Measurements from ENCODE around the gene TEX36.
"Not testable (repeated sequence)": the region's sequence is repeated elsewhere in the genome, so short reads cannot be mapped to it uniquely, and the experiment has no call there.

The TEX36 gene

GRCh38 chr10:125683063-125683462 lies at the start of gene TEX36:
TSS of gene TEX36 (minus strand) at chr10:125683163. CDS start at chr10:125682989, 174 bp downstream.
- Histone ChIP-seq H3K9me3 (peaks cover 10% of the 10 kb centered on the region), H3K4me1 (peaks cover 21% of the 10 kb centered on the region), H3K4me3 (no peak within 1 kb of the TSS), H4K20me1 (no peaks in the 10 kb centered on the region), H3K4me2 (peak within 1 kb of the TSS; percentile 52; the same call in 1 of the 2 replicates), H3K36me3 (no peaks in the 10 kb centered on the region), H3K27me3 (no peaks in the 10 kb centered on the region), H3K27ac (0 out of 2 replicates have a peak within 1 kb of the TSS, but pooled peaks have one; percentile 3), H3K9ac (no peak within 1 kb of the TSS)
- no peak for TF ChIP-seq Cebpa-rat (IDR thresholded peaks at IDR 0.05)

GRCh38 chr10:125727436-125727835 lies 44.5 kb upstream of the TEX36 start:
- Histone ChIP-seq H3K27ac (no peak overlapping the region), H3K4me2 (no peak overlapping the region), H3K4me3 (no peak overlapping the region), H3K27me3 (no peaks in the 10 kb centered on the region), H4K20me1 (no peaks in the 10 kb centered on the region), H3K36me3 (peaks cover 97% of the 10 kb centered on the region), H3K9me3 (no peaks in the 10 kb centered on the region), H3K9ac (no peak overlapping the region), H3K4me1 (peaks cover 6% of the 10 kb centered on the region; the same call in 1 of the 2 replicates)
- no peak for TF ChIP-seq Cebpa-rat (IDR thresholded peaks at IDR 0.05)

- no peaks in the 10 kb centered on the region for H3K9me3 ChIP-seq
- H3K27me3 ChIP-seq = no peaks in the 10 kb centered on the region
- no peak overlapping the region for H3K4me2 ChIP-seq
- peaks cover 97% of the 10 kb centered on the region for H3K36me3 ChIP-seq
- no peaks in the 10 kb centered on the region for H4K20me1 ChIP-seq
- H3K27ac ChIP-seq = no peak overlapping the region
- no peak overlapping the region for H3K9ac ChIP-seq
- no peak overlapping the region for H3K4me3 ChIP-seq
- no peak for TF ChIP-seq Cebpa-rat (IDR thresholded peaks at IDR 0.05)
- peaks cover 5% of the 10 kb centered on the region; the same call in 1 of the 2 replicates for H3K4me1 ChIP-seq
These were observed 44.0 kb upstream of the TEX36 start for GRCh38 chr10:125726914-125727313.

- H3K4me3 ChIP-seq = no peak overlapping the region
- no peak for TF ChIP-seq Cebpa-rat (IDR thresholded peaks at IDR 0.05)
- peaks cover 31% of the 10 kb centered on the region for H3K4me1 ChIP-seq
- H3K9ac ChIP-seq = no peak overlapping the region
- H4K20me1 ChIP-seq = no peaks in the 10 kb centered on the region
- no peak overlapping the region for H3K4me2 ChIP-seq
- H3K27ac ChIP-seq = no peak overlapping the region
- peaks cover 66% of the 10 kb centered on the region for H3K36me3 ChIP-seq
- no peaks in the 10 kb centered on the region for H3K27me3 ChIP-seq
- peaks cover under 1% of the 10 kb centered on the region; the same call in 1 of the 2 replicates for H3K9me3 ChIP-seq
These were observed 39.8 kb upstream of the TEX36 start for GRCh38 chr10:125722811-125723210.

- no peak for TF ChIP-seq Cebpa-rat (IDR thresholded peaks at IDR 0.05)
- Histone ChIP-seq H3K9ac (peak overlapping the region; percentile 99; the same call in 1 of the 2 replicates), H3K27me3 (no peaks in the 10 kb centered on the region), H3K27ac (no peak overlapping the region), H3K36me3 (peaks cover 49% of the 10 kb centered on the region), H3K4me2 (peak overlapping the region; percentile 87), H3K4me3 (0 out of 2 replicates have a peak overlapping the region, but pooled peaks have one; percentile 97), H3K9me3 (peaks cover 6% of the 10 kb centered on the region), H4K20me1 (no peaks in the 10 kb centered on the region), H3K4me1 (peaks cover 31% of the 10 kb centered on the region)
These were observed 38.1 kb upstream of the TEX36 start for GRCh38 chr10:125721035-125721434.

- H3K27ac ChIP-seq = peak overlapping the region; percentile 98
- peaks cover 6% of the 10 kb centered on the region for H3K9me3 ChIP-seq
- peak overlapping the region; percentile 87 for H3K4me2 ChIP-seq
- peaks cover 31% of the 10 kb centered on the region for H3K4me1 ChIP-seq
- H3K27me3 ChIP-seq = no peaks in the 10 kb centered on the region
- H3K36me3 ChIP-seq = peaks cover 40% of the 10 kb centered on the region
- H4K20me1 ChIP-seq = no peaks in the 10 kb centered on the region
- peak overlapping the region; percentile 99 for H3K9ac ChIP-seq
- peak overlapping the region; percentile 97 for H3K4me3 ChIP-seq
- TF ChIP-seq Cebpa-rat (IDR thresholded peaks at IDR 0.05) = no peak
These were observed 37.0 kb upstream of the TEX36 start for GRCh38 chr10:125720002-125720382.

GRCh38 chr10:125719173-125720001 lies 36.4 kb upstream of the TEX36 start, which contains the start of gene EDRF1:
TSS of gene EDRF1 (plus strand) at chr10:125719709. CDS start at chr10:125719808, 99 bp downstream.
- no peaks in the 10 kb centered on the region for H3K27me3 ChIP-seq
- no peaks in the 10 kb centered on the region for H4K20me1 ChIP-seq
- H3K9me3 ChIP-seq = peaks cover 6% of the 10 kb centered on the region
- H3K4me3 ChIP-seq = peak within 1 kb of the TSS; percentile 97
- H3K4me1 ChIP-seq = peaks cover 31% of the 10 kb centered on the region
- peak within 1 kb of the TSS; percentile 98 for H3K27ac ChIP-seq
- H3K9ac ChIP-seq = peak within 1 kb of the TSS; percentile 99
- peak within 1 kb of the TSS; percentile 93 for H3K4me2 ChIP-seq
- peaks cover 34% of the 10 kb centered on the region for H3K36me3 ChIP-seq
- no peak for TF ChIP-seq Cebpa-rat (IDR thresholded peaks at IDR 0.05)

GRCh38 chr10:125714728-125715127 lies 31.8 kb upstream of the TEX36 start:
- not testable (repeated sequence) for H3K4me3 ChIP-seq, H3K27ac ChIP-seq

GRCh38 chr10:125711110-125711750 lies 28.3 kb upstream of the TEX36 start:
- Histone ChIP-seq H3K9me3 (peaks cover 16% of the 10 kb centered on the region), H3K9ac (no peak overlapping the region), H3K27me3 (no peaks in the 10 kb centered on the region), H3K4me2 (peak overlapping the region; percentile 69), H3K4me1 (peaks cover 57% of the 10 kb centered on the region), H3K4me3 (no peak overlapping the region), H4K20me1 (no peaks in the 10 kb centered on the region), H3K36me3 (no peaks in the 10 kb centered on the region), H3K27ac (no peak overlapping the region)
- TF ChIP-seq Cebpa-rat (IDR thresholded peaks at IDR 0.05) = no peak

More at GRCh38 chr10:125714728-125715127, 31.8 kb upstream of the TEX36 start:
- Histone ChIP-seq H3K4me1 (peaks cover 31% of the 10 kb centered on the region), H3K9me3 (peaks cover 22% of the 10 kb centered on the region)
- not testable (repeated sequence) for H4K20me1 ChIP-seq, H3K9ac ChIP-seq, H3K4me2 ChIP-seq, H3K36me3 ChIP-seq, H3K27me3 ChIP-seq

Measured in BLaER1 (cell line).